ENCODE measurements around the gene HEYL. TPM values are rescaled to one million over a fixed set of nuclear protein-coding genes. Genes with fewer than 3 reads are reported as not detected.
A peak's percentile ranks its signal among the peaks of the same experiment; 100 is the strongest.

HEYL gene
- total and polyA plus RNA-seq, 9 of the 15 experiments (the other 6 are each of a cell fraction or from before 2014, with no cell fraction given), result 0.13 to 0.89 (median 0.25) TPM

DNA sequence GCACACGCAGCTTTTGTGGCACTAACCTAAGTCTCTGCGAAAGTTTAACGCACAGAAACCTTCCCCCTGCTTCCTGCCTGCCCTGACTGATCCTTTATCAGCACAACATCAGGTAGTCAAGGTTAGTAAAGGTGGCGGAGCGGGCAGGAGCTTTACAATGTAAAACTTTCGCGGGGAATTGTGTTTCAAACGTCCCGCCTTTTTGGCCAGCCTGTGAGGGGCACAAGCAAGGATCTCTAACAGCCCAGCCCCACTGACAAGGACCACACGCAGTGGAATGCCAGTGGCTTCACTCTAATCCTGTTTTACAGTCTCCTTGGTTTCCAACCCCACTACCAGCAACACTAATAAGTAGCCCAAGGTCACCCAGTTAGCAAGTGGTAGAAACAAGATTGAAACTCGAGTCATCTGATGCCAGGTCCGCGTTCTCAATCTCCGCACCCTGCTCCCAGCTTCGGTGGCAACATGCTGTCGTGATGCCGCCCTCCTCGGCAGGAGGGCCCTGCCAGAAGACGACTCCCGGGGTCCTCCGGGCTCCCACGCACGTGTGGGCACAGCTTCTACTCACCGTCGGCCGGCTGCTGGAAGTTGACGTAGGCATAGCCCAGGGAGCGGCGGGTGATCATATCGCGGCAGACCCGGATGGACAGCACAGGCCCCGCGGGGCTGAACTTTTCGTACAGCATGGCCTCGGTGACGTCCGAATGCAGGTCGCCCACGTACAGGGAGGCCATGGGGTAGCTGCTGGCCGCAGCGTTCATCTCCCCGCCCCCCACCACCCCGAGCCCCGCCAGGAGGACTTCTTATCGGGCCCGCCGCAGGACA lies 64.0 kb downstream of the HEYL start (continued):
- TF ChIP-seq ETS2 (tag; IDR thresholded peaks at IDR 0.05; ENCODE audit: borderline replicate concordance, poor library complexity, severe bottlenecking) (no peak), FIP1L1 (IDR thresholded peaks at IDR 0.05; ENCODE audit: low read depth, low read length, poor library complexity, severe bottlenecking) (no peak), ELK1 (CRISPR knock-in tag; IDR thresholded peaks at IDR 0.05) (no peak), MLX (CRISPR knock-in tag; conservative IDR thresholded peaks at IDR 0.05) (no peak), PTBP1 (IDR thresholded peaks at IDR 0.05; ENCODE audit: low read depth, low read length) (no peak), RBM34 (IDR thresholded peaks at IDR 0.05; ENCODE audit: borderline replicate concordance, insufficient read depth, low read length) (no peak), NFRKB (IDR thresholded peaks at IDR 0.05; ENCODE audit: low read depth) (0 out of 2 replicates have a peak, but pooled peaks have one; percentile 13), CCAR2 (IDR thresholded peaks at IDR 0.05; ENCODE audit: low read depth, low read length) (no peak), PHF20 (IDR thresholded peaks at IDR 0.05; ENCODE audit: partially characterized antibody) (no peak), CREB5 (CRISPR knock-in tag; IDR thresholded peaks at IDR 0.05) (no peak), SMARCE1 (IDR thresholded peaks at IDR 0.05) (peak; percentile 17; the same call in 1 of the 2 replicates), NR1H2 (CRISPR knock-in tag; IDR thresholded peaks at IDR 0.05) (no peak; the same call in 1 of the 2 replicates), SUPT5H (IDR thresholded peaks at IDR 0.05) (no peak; the same call in 1 of the 2 replicates), TRIM24 (IDR thresholded peaks at IDR 0.05) (no peak), BACH1 (tag; IDR thresholded peaks at IDR 0.05) (no peak; the same call in 1 of the 2 replicates), MTF1 (CRISPR knock-in tag; IDR thresholded peaks at IDR 0.05; ENCODE audit: borderline replicate concordance) (no peak), BHLHE40 (IDR thresholded peaks at IDR 0.05; ENCODE audit: low read length) (peak; percentile 73), ZNF282 (CRISPR knock-in tag; IDR thresholded peaks at IDR 0.05) (0 out of 2 replicates have a peak, but pooled peaks have one; percentile 45), ARID2 (IDR thresholded peaks at IDR 0.05) (no peak), LARP7 (IDR thresholded peaks at IDR 0.05) (no peak), ZNF347 (CRISPR knock-in tag; IDR thresholded peaks at IDR 0.05; ENCODE audit: low read depth) (no peak), XRCC5 (IDR thresholded peaks at IDR 0.05; ENCODE audit: low read depth, low read length) (no peak), ZNF561 (CRISPR knock-in tag; conservative IDR thresholded peaks at IDR 0.05) (no peak)
- TF ChIP-seq, protein P1, sequence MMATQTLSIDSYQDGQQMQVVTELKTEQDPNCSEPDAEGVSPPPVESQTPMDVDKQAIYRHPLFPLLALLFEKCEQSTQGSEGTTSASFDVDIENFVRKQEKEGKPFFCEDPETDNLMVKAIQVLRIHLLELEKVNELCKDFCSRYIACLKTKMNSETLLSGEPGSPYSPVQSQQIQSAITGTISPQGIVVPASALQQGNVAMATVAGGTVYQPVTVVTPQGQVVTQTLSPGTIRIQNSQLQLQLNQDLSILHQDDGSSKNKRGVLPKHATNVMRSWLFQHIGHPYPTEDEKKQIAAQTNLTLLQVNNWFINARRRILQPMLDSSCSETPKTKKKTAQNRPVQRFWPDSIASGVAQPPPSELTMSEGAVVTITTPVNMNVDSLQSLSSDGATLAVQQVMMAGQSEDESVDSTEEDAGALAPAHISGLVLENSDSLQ (IDR thresholded peaks at IDR 0.05), result peak; percentile 36; the same call in 1 of the 2 replicates
- TF ChIP-seq, protein P2, sequence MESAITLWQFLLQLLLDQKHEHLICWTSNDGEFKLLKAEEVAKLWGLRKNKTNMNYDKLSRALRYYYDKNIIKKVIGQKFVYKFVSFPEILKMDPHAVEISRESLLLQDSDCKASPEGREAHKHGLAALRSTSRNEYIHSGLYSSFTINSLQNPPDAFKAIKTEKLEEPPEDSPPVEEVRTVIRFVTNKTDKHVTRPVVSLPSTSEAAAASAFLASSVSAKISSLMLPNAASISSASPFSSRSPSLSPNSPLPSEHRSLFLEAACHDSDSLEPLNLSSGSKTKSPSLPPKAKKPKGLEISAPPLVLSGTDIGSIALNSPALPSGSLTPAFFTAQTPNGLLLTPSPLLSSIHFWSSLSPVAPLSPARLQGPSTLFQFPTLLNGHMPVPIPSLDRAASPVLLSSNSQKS (CRISPR knock-in tag; IDR thresholded peaks at IDR 0.05), result no peak

Data from K562 (cell line).